ENCODE results near the gene DRG2.

The DRG2 gene

DNA sequence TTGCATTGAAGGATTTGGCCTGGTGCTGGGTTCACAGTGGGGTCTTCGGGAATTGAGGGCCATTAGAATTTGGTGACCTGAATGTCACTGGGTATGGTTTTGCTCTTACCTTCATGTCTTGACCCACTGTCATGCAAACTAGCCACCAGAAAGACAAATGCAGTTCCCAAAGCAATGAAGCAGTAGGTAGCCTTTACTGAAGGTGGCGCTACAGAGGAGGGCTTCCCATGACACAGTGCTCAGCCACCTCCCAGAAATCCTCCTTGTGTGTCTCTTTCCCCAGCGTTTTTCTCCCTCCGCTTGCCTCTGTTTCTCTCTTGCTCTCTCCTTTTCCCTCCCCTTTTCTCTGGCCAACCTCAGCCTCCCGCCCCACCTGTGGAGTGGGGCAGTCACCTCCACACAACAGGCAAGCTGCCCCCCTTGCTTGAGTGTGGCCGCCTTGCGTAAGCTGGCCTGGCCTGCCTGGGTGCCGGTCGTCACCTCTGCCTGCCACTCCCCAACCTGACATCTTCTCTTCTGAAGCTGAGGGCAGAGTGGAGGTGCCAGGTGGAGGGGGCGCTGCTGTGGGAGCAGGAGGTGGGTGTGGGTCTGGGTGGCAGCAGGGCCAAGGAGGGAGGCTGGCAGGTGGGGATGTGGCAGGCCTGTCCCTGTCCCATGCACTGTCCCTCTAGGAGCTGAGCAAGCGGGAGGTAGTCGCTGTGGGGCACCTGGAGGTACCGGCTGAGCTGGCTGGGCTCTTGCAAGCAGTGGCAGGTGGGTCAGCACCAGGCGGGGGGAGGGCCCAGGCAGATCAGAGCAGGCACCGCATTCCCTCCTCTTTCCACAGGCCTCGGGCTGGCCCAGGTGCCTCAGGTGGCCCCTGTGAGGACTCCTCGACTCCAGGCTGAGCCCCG is 55.5 kb downstream of the DRG2 start:
- H3K4me3 ChIP-seq (ENCODE audit: low read depth, low read length): no peak overlapping the region
- no peak for DNase-seq (ENCODE audit: low read depth, low spot score)
- in situ Hi-C loops (cut with HindIII; ENCODE audit: low sequenced_read_pairs): no loop called here
- TF ChIP-seq, protein P1, sequence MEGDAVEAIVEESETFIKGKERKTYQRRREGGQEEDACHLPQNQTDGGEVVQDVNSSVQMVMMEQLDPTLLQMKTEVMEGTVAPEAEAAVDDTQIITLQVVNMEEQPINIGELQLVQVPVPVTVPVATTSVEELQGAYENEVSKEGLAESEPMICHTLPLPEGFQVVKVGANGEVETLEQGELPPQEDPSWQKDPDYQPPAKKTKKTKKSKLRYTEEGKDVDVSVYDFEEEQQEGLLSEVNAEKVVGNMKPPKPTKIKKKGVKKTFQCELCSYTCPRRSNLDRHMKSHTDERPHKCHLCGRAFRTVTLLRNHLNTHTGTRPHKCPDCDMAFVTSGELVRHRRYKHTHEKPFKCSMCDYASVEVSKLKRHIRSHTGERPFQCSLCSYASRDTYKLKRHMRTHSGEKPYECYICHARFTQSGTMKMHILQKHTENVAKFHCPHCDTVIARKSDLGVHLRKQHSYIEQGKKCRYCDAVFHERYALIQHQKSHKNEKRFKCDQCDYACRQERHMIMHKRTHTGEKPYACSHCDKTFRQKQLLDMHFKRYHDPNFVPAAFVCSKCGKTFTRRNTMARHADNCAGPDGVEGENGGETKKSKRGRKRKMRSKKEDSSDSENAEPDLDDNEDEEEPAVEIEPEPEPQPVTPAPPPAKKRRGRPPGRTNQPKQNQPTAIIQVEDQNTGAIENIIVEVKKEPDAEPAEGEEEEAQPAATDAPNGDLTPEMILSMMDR (IDR thresholded peaks at IDR 0.05; ENCODE audit: low read depth, low read length): peak; percentile 56

DNA sequence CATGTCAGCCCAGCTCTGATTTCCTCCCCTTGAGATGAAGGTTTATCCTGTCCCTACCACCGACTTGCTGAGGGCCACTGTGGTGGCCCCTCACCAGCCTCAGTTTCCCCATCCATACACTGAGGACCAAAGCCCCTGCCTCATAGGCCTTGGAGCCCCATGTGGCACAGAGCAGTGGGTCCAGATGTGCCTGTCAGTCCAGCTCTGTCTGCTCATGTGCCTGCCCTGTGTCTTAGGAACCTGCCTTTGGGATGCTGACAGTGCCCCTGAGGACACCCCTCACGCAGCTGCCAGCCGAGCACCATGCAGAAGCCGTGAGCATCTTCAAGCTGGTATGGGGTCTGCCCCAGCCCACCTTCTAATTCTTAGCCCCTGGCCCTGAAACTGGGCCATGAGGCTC is 56.5 kb downstream of the DRG2 start:
- DNase-seq (ENCODE audit: low read depth, low spot score): no peak
- in situ Hi-C loops (cut with HindIII; ENCODE audit: low sequenced_read_pairs): no loop called here
- TF ChIP-seq, protein P1 (IDR thresholded peaks at IDR 0.05; ENCODE audit: low read depth, low read length): no peak
- H3K4me3 ChIP-seq (ENCODE audit: low read depth, low read length): no peak overlapping the region

DNA sequence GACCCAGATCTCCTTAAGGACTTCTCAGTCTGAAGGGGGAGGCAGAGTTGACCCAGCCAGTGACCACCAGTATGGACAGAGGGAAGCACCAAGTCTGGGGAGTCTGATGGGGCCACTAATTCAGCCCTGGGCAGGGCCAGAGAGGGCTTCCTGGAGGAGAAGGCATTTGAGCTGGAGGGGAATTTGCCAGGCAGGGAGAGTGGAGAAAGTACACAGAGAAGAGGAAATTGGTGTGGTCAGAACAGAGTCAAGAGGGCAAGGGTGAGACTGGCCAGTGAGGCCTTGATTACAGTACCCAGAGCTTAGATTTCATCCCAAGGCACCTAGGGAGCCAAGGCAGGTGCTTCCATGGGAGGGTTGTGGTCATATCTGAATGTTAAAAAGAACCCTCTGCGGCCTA is 57.1 kb downstream of the DRG2 start:
- in situ Hi-C loops (cut with HindIII; ENCODE audit: low sequenced_read_pairs): no loop called here
- TF ChIP-seq, protein P1 (IDR thresholded peaks at IDR 0.05; ENCODE audit: low read depth, low read length): no peak
- no peak for DNase-seq (ENCODE audit: low read depth, low spot score)
- H3K4me3 ChIP-seq (ENCODE audit: low read depth, low read length): no peak overlapping the region

DNA sequence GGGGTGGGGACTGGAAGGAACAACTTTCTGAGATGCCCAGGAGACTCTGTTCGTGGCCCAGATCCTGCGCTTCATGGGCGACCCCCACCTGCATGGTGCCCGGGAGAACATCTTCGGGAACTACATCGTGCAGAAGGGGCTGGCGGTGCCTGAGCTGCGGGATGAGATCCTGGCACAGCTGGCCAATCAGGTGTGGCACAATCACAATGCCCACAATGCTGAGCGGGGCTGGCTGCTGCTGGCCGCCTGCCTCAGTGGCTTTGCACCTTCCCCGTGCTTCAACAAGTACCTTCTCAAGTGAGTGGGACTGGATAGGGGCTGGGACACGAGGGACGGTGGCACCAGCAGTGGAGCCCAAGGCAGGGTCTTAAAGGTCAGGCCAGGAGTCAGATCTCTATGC is 58.1 kb downstream of the DRG2 start:
- no peak for DNase-seq (ENCODE audit: low read depth, low spot score)
- in situ Hi-C loops (cut with HindIII; ENCODE audit: low sequenced_read_pairs): no loop called here
- TF ChIP-seq, protein P1 (IDR thresholded peaks at IDR 0.05; ENCODE audit: low read depth, low read length): no peak
- H3K4me3 ChIP-seq (ENCODE audit: low read depth, low read length): no peak overlapping the region

DNA sequence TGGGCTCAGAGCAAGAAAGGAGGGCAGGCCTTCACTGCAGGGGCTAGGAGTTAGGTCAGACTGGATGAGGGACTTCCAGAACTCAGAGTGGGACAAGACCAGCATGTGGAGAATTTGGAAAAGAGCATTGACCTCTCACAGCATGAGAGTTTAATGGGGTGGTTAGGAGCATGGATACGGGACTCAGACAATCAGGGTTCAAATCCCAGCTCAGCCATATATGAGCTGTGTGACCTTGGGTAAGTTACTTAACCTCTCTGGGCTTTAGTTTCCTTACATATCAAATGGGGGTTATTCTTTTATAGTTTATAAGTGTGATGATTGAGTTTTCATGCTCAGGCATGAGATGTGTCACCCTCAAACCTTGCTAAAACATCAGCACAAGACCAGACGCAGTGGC is 58.5 kb downstream of the DRG2 start:
- H3K4me3 ChIP-seq (ENCODE audit: low read depth, low read length): no peak overlapping the region
- in situ Hi-C loops (cut with HindIII; ENCODE audit: low sequenced_read_pairs): no loop called here
- TF ChIP-seq, protein P1 (IDR thresholded peaks at IDR 0.05; ENCODE audit: low read depth, low read length): no peak
- no peak for DNase-seq (ENCODE audit: low read depth, low spot score)

DNA sequence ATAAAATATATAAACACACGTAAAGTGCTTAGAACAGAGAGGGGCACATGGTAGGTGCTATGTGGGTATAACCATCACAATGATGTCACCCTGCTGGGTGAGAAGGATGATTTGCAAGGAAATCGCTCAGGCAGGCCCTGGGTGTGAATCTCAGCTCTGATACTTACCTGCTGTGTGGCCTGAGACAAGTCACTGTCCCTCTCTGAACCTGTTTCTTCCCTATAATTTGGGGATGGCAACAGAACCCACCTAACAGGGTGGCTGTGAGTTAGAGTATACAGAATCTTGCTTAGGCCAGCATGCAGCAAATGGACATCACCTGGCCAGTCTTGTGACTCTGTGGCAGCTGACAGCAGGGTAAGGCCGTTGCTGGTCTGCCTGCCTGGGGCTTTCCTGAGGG is 59.2 kb downstream of the DRG2 start:
- in situ Hi-C loops (cut with HindIII; ENCODE audit: low sequenced_read_pairs): no loop called here
- TF ChIP-seq, protein P1 (IDR thresholded peaks at IDR 0.05; ENCODE audit: low read depth, low read length): no peak
- DNase-seq (ENCODE audit: low read depth, low spot score): no peak

More for the DNA sequence above, 59.2 kb downstream of the DRG2 start:
- H3K4me3 ChIP-seq (ENCODE audit: low read depth, low read length): no peak overlapping the region

Measured in astrocyte of the spinal cord (primary cell).